Measurements from ENCODE around the gene S100A14.

Gene S100A14

GRCh38 chr1:153570874-153571273, 45.3 kb downstream of the S100A14 start:
- TF ChIP-seq CTCF (IDR thresholded peaks at IDR 0.05; ENCODE audit: low read length) (no peak), EZH2phosphoT487 (IDR thresholded peaks at IDR 0.05; ENCODE audit: low read length) (no peak), EZH2 (optimal IDR thresholded peaks at IDR 0.05; ENCODE audit: low read depth, low read length) (no peak)
- Histone ChIP-seq H4K20me1 (ENCODE audit: insufficient read depth, low read length) (no peaks in the 10 kb centered on the region), H2AFZ (ENCODE audit: low read length) (no peak overlapping the region), H3K79me2 (ENCODE audit: low read length) (no peaks in the 10 kb centered on the region), H3K27me3 (replicated peaks; ENCODE audit: insufficient read depth, low read length) (no peaks in the 10 kb centered on the region), H3K27ac (ENCODE audit: low read length) (no peak overlapping the region), H3K4me1 (ENCODE audit: low read length) (peaks cover 12% of the 10 kb centered on the region), H3K9me3 (replicated peaks; ENCODE audit: insufficient read depth, low read length) (no peaks in the 10 kb centered on the region), H3K36me3 (replicated peaks; ENCODE audit: insufficient read depth, low read length) (no peaks in the 10 kb centered on the region), H3K4me3 (ENCODE audit: low read length) (no peak overlapping the region), H3K9me2 (replicated peaks; ENCODE audit: insufficient read depth, low read length) (no peaks in the 10 kb centered on the region), H3F3A (ENCODE audit: insufficient read depth, low read length) (no peaks in the 10 kb centered on the region), H3K4me2 (ENCODE audit: low read depth, low read length) (no peak overlapping the region), H3K9ac (ENCODE audit: low read length) (no peak overlapping the region)
- no peak for DNase-seq

- no peak overlapping the region for H3K9ac ChIP-seq (ENCODE audit: low read length)
- no peak overlapping the region for H3K27ac ChIP-seq (ENCODE audit: low read length)
Measured at GRCh38 chr1:153569465-153569864, 46.7 kb downstream of the S100A14 start.

GRCh38 chr1:153568367-153569099, 47.6 kb downstream of the S100A14 start:
- Histone ChIP-seq H3K27ac (ENCODE audit: low read length) (no peak overlapping the region), H2AFZ (ENCODE audit: low read length) (peak overlapping the region; percentile 89), H3K9ac (ENCODE audit: low read length) (peak overlapping the region; percentile 7; the same call in 1 of the 2 replicates), H3K4me2 (ENCODE audit: low read depth, low read length) (peak overlapping the region; percentile 61), H3K4me1 (ENCODE audit: low read length) (peaks cover 12% of the 10 kb centered on the region), H4K20me1 (ENCODE audit: insufficient read depth, low read length) (no peaks in the 10 kb centered on the region), H3K27me3 (replicated peaks; ENCODE audit: insufficient read depth, low read length) (no peaks in the 10 kb centered on the region), H3K9me3 (replicated peaks; ENCODE audit: insufficient read depth, low read length) (no peaks in the 10 kb centered on the region), H3F3A (ENCODE audit: insufficient read depth, low read length) (no peaks in the 10 kb centered on the region), H3K36me3 (replicated peaks; ENCODE audit: insufficient read depth, low read length) (no peaks in the 10 kb centered on the region), H3K4me3 (ENCODE audit: low read length) (peak overlapping the region; percentile 22), H3K79me2 (ENCODE audit: low read length) (no peaks in the 10 kb centered on the region), H3K9me2 (replicated peaks; ENCODE audit: insufficient read depth, low read length) (no peaks in the 10 kb centered on the region)
- DNase-seq: peak; percentile 78
- TF ChIP-seq EZH2phosphoT487 (IDR thresholded peaks at IDR 0.05; ENCODE audit: low read length) (no peak), EZH2 (optimal IDR thresholded peaks at IDR 0.05; ENCODE audit: low read depth, low read length) (no peak), CTCF (IDR thresholded peaks at IDR 0.05; ENCODE audit: low read length) (peak; percentile 100; the same call in 1 of the 2 replicates)

More at GRCh38 chr1:153569465-153569864, 46.7 kb downstream of the S100A14 start:
- Histone ChIP-seq H3K79me2 (ENCODE audit: low read length) (no peaks in the 10 kb centered on the region), H3K4me3 (ENCODE audit: low read length) (no peak overlapping the region), H3K36me3 (replicated peaks; ENCODE audit: insufficient read depth, low read length) (no peaks in the 10 kb centered on the region), H2AFZ (ENCODE audit: low read length) (no peak overlapping the region), H3F3A (ENCODE audit: insufficient read depth, low read length) (no peaks in the 10 kb centered on the region), H3K27me3 (replicated peaks; ENCODE audit: insufficient read depth, low read length) (no peaks in the 10 kb centered on the region), H3K4me2 (ENCODE audit: low read depth, low read length) (no peak overlapping the region), H3K4me1 (ENCODE audit: low read length) (peaks cover 12% of the 10 kb centered on the region), H3K9me3 (replicated peaks; ENCODE audit: insufficient read depth, low read length) (no peaks in the 10 kb centered on the region), H4K20me1 (ENCODE audit: insufficient read depth, low read length) (no peaks in the 10 kb centered on the region), H3K9me2 (replicated peaks; ENCODE audit: insufficient read depth, low read length) (no peaks in the 10 kb centered on the region)
- TF ChIP-seq EZH2phosphoT487 (IDR thresholded peaks at IDR 0.05; ENCODE audit: low read length): no peak
- no peak for TF ChIP-seq CTCF (IDR thresholded peaks at IDR 0.05; ENCODE audit: low read length)
- TF ChIP-seq EZH2 (optimal IDR thresholded peaks at IDR 0.05; ENCODE audit: low read depth, low read length): no peak
- DNase-seq: no peak

Data from MM.1S (cell line).